Hepatocyte (in vitro differentiated cells): ENCODE results near the gene RAB3C.

ENCODE experiments used
- CTCF ChIP-seq: fragments of 200-600 bp; sonication (generic); IDR thresholded peaks from 2 replicates; pipeline ENCODE4 v1.5.1; 2016; ENCODE audit warnings: antibody characterized with exemption, mild to moderate bottlenecking; ENCODE audit not compliant: poor library complexity
- EZH2 ChIP-seq: fragments of 200-600 bp; sonication (generic); IDR thresholded peaks from 2 replicates; pipeline ENCODE4 v1.6.1; 2016; ENCODE audit warnings: antibody characterized with exemption, mild to moderate bottlenecking, borderline replicate concordance

GRCh38 chr5:58890265-58890664 is 307.4 kb downstream of the RAB3C start:
- no peak for TF ChIP-seq CTCF
- TF ChIP-seq EZH2 = no peak
